ENCODE data around the gene GIPC1. TPM values are rescaled to one million over a fixed set of nuclear protein-coding genes. Genes with fewer than 3 reads are reported as not detected.
"Not testable (repeated sequence)": the region's sequence is repeated elsewhere in the genome, so short reads cannot be mapped to it uniquely, and the experiment has no call there.

GIPC1 gene
- total and polyA plus RNA-seq, 7 donors, result 65.1 to 378 (median 97.7) TPM

GRCh38 chr19:14459703-14460102 is 36.2 kb downstream of the GIPC1 start:
- Histone ChIP-seq H3K36me3 (peaks cover 26 to 89% (median 43%) of the 10 kb centered on the region in 4 donors), H3K4me3 (no peak overlapping the region), H3K9me3 (no peaks in the 10 kb centered on the region), H3K27ac (no peak overlapping the region), H3K4me1 (no peaks in the 10 kb centered on the region), H3K27me3 (no peaks in the 10 kb centered on the region)
- TF ChIP-seq POLR2AphosphoS5 (IDR thresholded peaks at IDR 0.05), result no peak
- 72 to 82% methylated on average over 5 of the region's 5 CpGs for WGBS, 2 donors
- intact Hi-C loops (cut with DNase I), result no loop called here
- no peak for DNase-seq

GRCh38 chr19:14452303-14452702 is 43.6 kb downstream of the GIPC1 start:
- H3K4me1 ChIP-seq; H3K27ac ChIP-seq; DNase-seq; H3K4me3 ChIP-seq; intact Hi-C loops (cut with DNase I); H3K9me3 ChIP-seq; H3K27me3 ChIP-seq: not testable (repeated sequence)
- peaks cover 18 to 86% (median 57%) of the 10 kb centered on the region in 4 donors for H3K36me3 ChIP-seq
- 98 to 99% methylated on average over 3 of the region's 3 CpGs for WGBS, 2 donors

GRCh38 chr19:14450876-14451275 is 45.1 kb downstream of the GIPC1 start:
- no peaks in the 10 kb centered on the region for H3K4me1 ChIP-seq
- H3K9me3 ChIP-seq, result no peaks in the 10 kb centered on the region
- TF ChIP-seq EP300 (IDR thresholded peaks at IDR 0.05) (no peak), CTCF (IDR thresholded peaks at IDR 0.05) (no peak), POLR2A (IDR thresholded peaks at IDR 0.05) (no peak), POLR2AphosphoS5 (IDR thresholded peaks at IDR 0.05) (no peak)
- 97 to 99% methylated on average over 19 of the region's 19 CpGs for WGBS, 2 donors
- no peaks in the 10 kb centered on the region for H3K27me3 ChIP-seq
- peaks cover 18 to 91% (median 71%) of the 10 kb centered on the region in 4 donors for H3K36me3 ChIP-seq
- H3K4me3 ChIP-seq, result no peak overlapping the region
- intact Hi-C loops (cut with DNase I), result no loop called here
- no peak overlapping the region for H3K27ac ChIP-seq
- no peak for DNase-seq

GRCh38 chr19:14450168-14450874 is 45.6 kb downstream of the GIPC1 start:
- 88% methylated on average over 30 of the region's 30 CpGs for WGBS, 2 donors
- no peak overlapping the region for H3K27ac ChIP-seq
- H3K36me3 ChIP-seq, result peaks cover 18 to 92% (median 72%) of the 10 kb centered on the region in 4 donors

GRCh38 chr19:14449321-14449720 is 46.6 kb downstream of the GIPC1 start:
- DNase-seq, result no peak
- TF ChIP-seq POLR2AphosphoS5 (IDR thresholded peaks at IDR 0.05), result no peak
- H3K27me3 ChIP-seq, result no peaks in the 10 kb centered on the region
- intact Hi-C loops (cut with DNase I), result no loop called here
- H3K27ac ChIP-seq, result no peak overlapping the region
- H3K4me1 ChIP-seq, result no peaks in the 10 kb centered on the region
- WGBS, 2 donors, result 87 to 95% methylated on average over 6 of the region's 6 CpGs
- no peak overlapping the region for H3K4me3 ChIP-seq
- no peaks in the 10 kb centered on the region for H3K9me3 ChIP-seq
- H3K36me3 ChIP-seq, result peaks cover 24 to 93% (median 77%) of the 10 kb centered on the region in 4 donors

More at GRCh38 chr19:14450168-14450874, 45.6 kb downstream of the GIPC1 start:
- H3K9me3 ChIP-seq, result no peaks in the 10 kb centered on the region
- no peak for DNase-seq
- intact Hi-C loops (cut with DNase I), result no loop called here
- TF ChIP-seq POLR2AphosphoS5 (IDR thresholded peaks at IDR 0.05) (no peak), EP300 (IDR thresholded peaks at IDR 0.05) (no peak), POLR2A (IDR thresholded peaks at IDR 0.05) (no peak), CTCF (IDR thresholded peaks at IDR 0.05) (no peak)
- H3K27me3 ChIP-seq, result no peaks in the 10 kb centered on the region
- no peak overlapping the region for H3K4me3 ChIP-seq
- H3K4me1 ChIP-seq, result no peaks in the 10 kb centered on the region

- H3K4me3 ChIP-seq, result no peak overlapping the region
- TF ChIP-seq POLR2AphosphoS5 (IDR thresholded peaks at IDR 0.05) (no peak), CTCF (IDR thresholded peaks at IDR 0.05) (no peak), POLR2A (IDR thresholded peaks at IDR 0.05) (no peak), EP300 (IDR thresholded peaks at IDR 0.05) (no peak)
- H3K36me3 ChIP-seq, result peaks cover 38 to 100% (median 86%) of the 10 kb centered on the region in 4 donors
- WGBS, 2 donors, result 95 to 96% methylated on average over 10 of the region's 10 CpGs
- no peak overlapping the region for H3K27ac ChIP-seq
- DNase-seq, result no peak
- no peaks in the 10 kb centered on the region for H3K27me3 ChIP-seq
- H3K9me3 ChIP-seq, result no peaks in the 10 kb centered on the region
- H3K4me1 ChIP-seq, result no peaks in the 10 kb centered on the region
- intact Hi-C loops (cut with DNase I), result no loop called here
Observed at GRCh38 chr19:14446336-14447036, 49.4 kb downstream of the GIPC1 start.
